GM21825 (cell line): Measurements from ENCODE around the gene ST3GAL4.

Experiments used
- ATAC-seq: cut with Tn5 transposase; IDR thresholded peaks from one replicate; pipeline ENCODE4 v1.9.1; 2021; ENCODE audit warnings: mild to moderate bottlenecking, moderate library complexity; ENCODE audit not compliant: unreplicated experiment

The ST3GAL4 gene

GRCh38 chr11:126440276-126440675, 84.8 kb downstream of the ST3GAL4 start:
- ATAC-seq: no peak

- peak; percentile 65 for ATAC-seq
These were observed 85.5 kb downstream of the ST3GAL4 start for GRCh38 chr11:126440792-126441514.

- no peak for ATAC-seq
These were observed 87.6 kb downstream of the ST3GAL4 start for GRCh38 chr11:126443120-126443519.

GRCh38 chr11:126444072-126444471, 88.6 kb downstream of the ST3GAL4 start:
- no peak for ATAC-seq

GRCh38 chr11:126446581-126446980, 91.1 kb downstream of the ST3GAL4 start:
- ATAC-seq: no peak

- ATAC-seq: no peak
These were observed 94.7 kb downstream of the ST3GAL4 start for GRCh38 chr11:126450198-126450597.

GRCh38 chr11:126450806-126451205, 95.3 kb downstream of the ST3GAL4 start:
- no peak for ATAC-seq

- ATAC-seq: no peak
These were observed 95.8 kb downstream of the ST3GAL4 start for GRCh38 chr11:126451211-126451802.

GRCh38 chr11:126452241-126453101, 97.0 kb downstream of the ST3GAL4 start:
- no peak for ATAC-seq

- ATAC-seq: no peak
These were observed 100.6 kb downstream of the ST3GAL4 start for GRCh38 chr11:126456089-126456488.

GRCh38 chr11:126456783-126457542, 101.5 kb downstream of the ST3GAL4 start:
- no peak for ATAC-seq

GRCh38 chr11:126457817-126458216, 102.3 kb downstream of the ST3GAL4 start:
- ATAC-seq: no peak

- no peak for ATAC-seq
These were observed 104.3 kb downstream of the ST3GAL4 start for GRCh38 chr11:126459691-126460281.

- no peak for ATAC-seq
These were observed 105.1 kb downstream of the ST3GAL4 start for GRCh38 chr11:126460417-126461095.

GRCh38 chr11:126461096-126461440, 105.6 kb downstream of the ST3GAL4 start:
- no peak for ATAC-seq

GRCh38 chr11:126461996-126462395, 106.5 kb downstream of the ST3GAL4 start:
- no peak for ATAC-seq

GRCh38 chr11:126462422-126462821, 106.9 kb downstream of the ST3GAL4 start:
- ATAC-seq: no peak
